Activated CD8-positive, alpha-beta T cell treated with anti-CD3 and anti-CD28 coated beads for 36 hours (primary cell): ENCODE data around the gene KCND3. TPM values are rescaled to one million over a fixed set of nuclear protein-coding genes. Genes with fewer than 3 reads are reported as not detected.
A peak's percentile ranks its signal among the peaks of the same experiment; 100 is the strongest.

Experiments used
- ATAC-seq: fragments of 200-7000 bp; cut with Tn5 transposase; one replicate; pipeline ENCODE4 v1.10.0; 2021; ENCODE audit warnings: mild to moderate bottlenecking, moderate library complexity
- CTCF ChIA-PET: fragments of 350-600 bp; sonication (Branson Sonifier 250); formaldehyde crosslinking; loops from one replicate; lab custom pipeline; 2021; ENCODE audit warnings: antibody characterized with exemption; lab: Charles Lee
- POLR2A ChIA-PET: fragments of 350-600 bp; sonication (Branson Sonifier 250); formaldehyde crosslinking; loops from one replicate; lab custom pipeline; 2021; ENCODE audit warnings: antibody characterized with exemption; lab: Charles Lee
- DNase-seq: peaks from one replicate; pipeline ENCODE4 v3.0.0-alpha.2; 2020
- H3K27ac Mint-ChIP-seq: one replicate; pipeline ENCODE4 v1.8.0; 2021; ENCODE audit warnings: mild to moderate bottlenecking, mixed read lengths
- H3K27me3 Mint-ChIP-seq: one replicate; pipeline ENCODE4 v1.8.0; 2021; ENCODE audit warnings: mixed read lengths
- H3K36me3 Mint-ChIP-seq: one replicate; pipeline ENCODE4 v1.8.0; 2021; ENCODE audit warnings: low read depth, mixed read lengths
- H3K4me1 Mint-ChIP-seq: one replicate; pipeline ENCODE4 v1.8.0; 2021; ENCODE audit warnings: low read depth, mixed read lengths
- H3K4me3 Mint-ChIP-seq: one replicate; pipeline ENCODE4 v1.8.0; 2021; ENCODE audit warnings: mild to moderate bottlenecking, moderate library complexity, mixed read lengths
- H3K9me3 Mint-ChIP-seq: one replicate; pipeline ENCODE4 v1.8.0; 2021; ENCODE audit warnings: mixed read lengths
- CTCF ChIP-seq: fragments of 200-600 bp; IDR thresholded peaks from one replicate; pipeline ENCODE4 v1.8.0; 2022; ENCODE audit warnings: antibody characterized with exemption, mild to moderate bottlenecking
- intact Hi-C: fragments of 100-400 bp; cut with micrococcal nuclease; formaldehyde crosslinking; loops from one replicate; pipeline ENCODE4 v1.10.0; 2022
- total RNA-seq, 2 experiments: library from RNA; stranded (reverse); gene quantifications; one replicate each; pipeline ENCODE4 v1.2.3, GENCODE V29; 2021

The KCND3 gene
- total RNA-seq, 2 experiments from 2014 or later: not detected

DNA sequence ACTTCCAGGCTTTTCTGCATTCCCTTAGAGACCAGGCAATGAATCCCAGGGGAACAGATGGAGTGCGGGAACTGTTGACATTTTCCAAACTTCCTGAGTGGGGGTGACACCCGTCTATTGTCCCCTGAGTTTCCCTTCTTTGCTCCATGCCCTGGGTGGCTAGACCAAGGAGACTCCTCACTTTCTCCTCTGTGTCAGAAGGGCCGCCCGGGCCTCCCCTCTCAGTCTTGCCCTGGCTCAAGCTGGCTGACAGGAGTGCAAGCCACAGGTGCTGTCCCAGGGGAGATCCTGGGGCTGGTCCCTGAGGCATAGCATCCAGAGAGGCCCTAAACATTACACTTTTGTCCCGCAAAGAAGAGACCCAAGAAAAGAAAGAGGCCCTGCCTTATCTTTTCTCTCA is 170.9 kb downstream of the KCND3 start:
- ChIA-PET POLR2A (interaction anchor here (1.1 kb wide), 1 partner anchor 9 kb away, joined by 3 read pairs; no protein-coding TSS in a partner anchor), CTCF (interaction anchor here (2.6 kb wide), 1 partner anchor 10 kb away, joined by 6 read pairs; no protein-coding TSS in a partner anchor)
- TF ChIP-seq CTCF: no peak
- H3K4me1 Mint-ChIP-seq: no peaks in the 10 kb centered on the region
- no peak overlapping the region for H3K4me3 Mint-ChIP-seq
- no peaks in the 10 kb centered on the region for H3K36me3 Mint-ChIP-seq
- DNase-seq (no peak), ATAC-seq (no peak)
- no peaks in the 10 kb centered on the region for H3K9me3 Mint-ChIP-seq
- peaks cover 3% of the 10 kb centered on the region for H3K27me3 Mint-ChIP-seq
- intact Hi-C loops: no loop called here
- H3K27ac Mint-ChIP-seq: no peak overlapping the region

GRCh38 chr1:111818081-111818480 is 171.4 kb downstream of the KCND3 start:
- DNase-seq (no peak), ATAC-seq (no peak)
- Mint-ChIP-seq H3K27ac (no peak overlapping the region), H3K27me3 (peaks cover 3% of the 10 kb centered on the region), H3K4me1 (no peaks in the 10 kb centered on the region), H3K9me3 (no peaks in the 10 kb centered on the region), H3K4me3 (no peak overlapping the region), H3K36me3 (no peaks in the 10 kb centered on the region)
- intact Hi-C loops: no loop called here
- POLR2A ChIA-PET: no interaction called here
- CTCF ChIA-PET: interaction anchor here (1.6 kb wide), 1 partner anchor 10 kb away, joined by 3 read pairs; no protein-coding TSS in a partner anchor
- no peak for TF ChIP-seq CTCF

DNA sequence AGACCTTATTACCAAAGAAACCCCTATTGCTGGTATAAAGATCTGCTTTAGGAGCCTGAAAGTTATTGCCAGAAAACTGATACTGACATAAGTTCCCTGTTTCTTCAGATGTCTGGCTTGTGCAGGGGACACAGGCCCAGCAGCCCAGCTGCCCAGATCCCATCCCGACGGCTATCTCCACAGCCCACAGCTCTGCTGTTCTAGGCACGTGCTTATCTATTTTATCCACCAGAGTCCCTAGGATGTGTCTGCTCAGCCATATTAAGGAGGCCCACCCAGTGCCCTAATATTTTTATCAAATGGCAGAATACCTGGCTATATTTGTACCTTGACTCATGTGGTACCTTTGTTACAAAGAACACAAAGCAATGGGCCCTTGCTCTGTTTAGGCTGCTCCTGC is 174.8 kb downstream of the KCND3 start:
- Mint-ChIP-seq H3K36me3 (no peaks in the 10 kb centered on the region), H3K4me1 (no peaks in the 10 kb centered on the region), H3K4me3 (no peak overlapping the region), H3K27ac (no peak overlapping the region), H3K27me3 (peaks cover 1% of the 10 kb centered on the region), H3K9me3 (no peaks in the 10 kb centered on the region)
- DNase-seq (no peak), ATAC-seq (no peak)
- TF ChIP-seq CTCF: no peak
- ChIA-PET CTCF (no interaction called here), POLR2A (no interaction called here)
- intact Hi-C loops: no loop called here

- Mint-ChIP-seq H3K27me3 (peaks cover 1% of the 10 kb centered on the region), H3K4me1 (no peaks in the 10 kb centered on the region), H3K27ac (no peak overlapping the region), H3K4me3 (no peak overlapping the region), H3K9me3 (no peaks in the 10 kb centered on the region), H3K36me3 (no peaks in the 10 kb centered on the region)
- no peak for ATAC-seq
- intact Hi-C loops: no loop called here
- CTCF ChIA-PET: no interaction called here
- no peak for DNase-seq
- no peak for TF ChIP-seq CTCF
- POLR2A ChIA-PET: no interaction called here
Measured at GRCh38 chr1:111814305-111814628, 175.2 kb downstream of the KCND3 start.

GRCh38 chr1:111813440-111814304 is 175.8 kb downstream of the KCND3 start:
- H3K36me3 Mint-ChIP-seq: no peaks in the 10 kb centered on the region
- no peak for TF ChIP-seq CTCF
- POLR2A ChIA-PET: no interaction called here
- intact Hi-C loops: no loop called here
- ATAC-seq: no peak
- peaks cover 1% of the 10 kb centered on the region for H3K27me3 Mint-ChIP-seq
- no peak overlapping the region for H3K27ac Mint-ChIP-seq
- peak; percentile 15 for DNase-seq
- H3K4me1 Mint-ChIP-seq: no peaks in the 10 kb centered on the region
- CTCF ChIA-PET: no interaction called here
- no peak overlapping the region for H3K4me3 Mint-ChIP-seq
- H3K9me3 Mint-ChIP-seq: no peaks in the 10 kb centered on the region
